BLaER1 (cell line): ENCODE results near the gene CMC4.
A peak's percentile ranks its signal among the peaks of the same experiment; 100 is the strongest.

Source experiments
- H3K27ac ChIP-seq: shearing (Covaris generic); formaldehyde crosslinking; 2 replicates; pipeline ENCODE4 v1.8.1; 2022
- H3K27me3 ChIP-seq: shearing (Covaris generic); formaldehyde crosslinking; 2 replicates; pipeline ENCODE4 v1.8.1; 2022
- H3K36me3 ChIP-seq: shearing (Covaris generic); formaldehyde crosslinking; 2 replicates; pipeline ENCODE4 v1.8.1; 2022
- H3K4me1 ChIP-seq: shearing (Covaris generic); formaldehyde crosslinking; 2 replicates; pipeline ENCODE4 v1.8.1; 2022
- H3K4me2 ChIP-seq: shearing (Covaris generic); formaldehyde crosslinking; 2 replicates; pipeline ENCODE4 v1.8.1; 2022
- H3K4me3 ChIP-seq: shearing (Covaris generic); formaldehyde crosslinking; 2 replicates; pipeline ENCODE4 v1.8.1; 2022
- H3K9ac ChIP-seq: shearing (Covaris generic); formaldehyde crosslinking; 2 replicates; pipeline ENCODE4 v1.8.1; 2022
- H3K9me3 ChIP-seq: shearing (Covaris generic); formaldehyde crosslinking; 2 replicates; pipeline ENCODE4 v1.8.1; 2022
- H4K20me1 ChIP-seq: shearing (Covaris generic); formaldehyde crosslinking; 2 replicates; pipeline ENCODE4 v1.8.1; 2022
- Cebpa-rat ChIP-seq: shearing (Covaris generic); IDR thresholded peaks from 2 replicates; pipeline ENCODE4 v1.8.1; 2022

Gene CMC4

DNA sequence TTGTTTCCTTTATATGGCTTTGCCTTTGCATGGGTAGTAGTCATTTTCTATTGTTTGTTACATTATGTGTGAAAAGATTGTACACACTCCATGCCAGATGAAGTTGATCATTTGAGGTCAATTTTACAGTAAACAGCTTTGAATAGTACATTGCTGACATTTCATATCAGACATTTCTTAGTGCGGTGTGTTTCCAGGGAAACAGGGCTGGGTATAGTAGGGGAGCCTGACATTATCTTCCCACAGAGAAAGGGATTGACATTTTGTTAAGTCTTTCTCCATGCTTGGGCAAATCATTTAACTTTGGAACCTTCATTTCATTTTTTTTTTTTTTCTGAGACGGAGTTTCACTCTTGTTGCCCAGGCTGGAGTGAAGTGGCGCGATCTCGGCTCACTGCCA is 39.3 kb downstream of the CMC4 start:
- Histone ChIP-seq H3K4me1 (peaks cover 13% of the 10 kb centered on the region), H3K27me3 (peaks cover 8% of the 10 kb centered on the region; the same call in 1 of the 2 replicates), H3K9ac (no peak overlapping the region), H3K4me2 (no peak overlapping the region), H3K4me3 (no peak overlapping the region), H3K36me3 (peaks cover 12% of the 10 kb centered on the region), H3K9me3 (peaks cover 25% of the 10 kb centered on the region), H3K27ac (no peak overlapping the region), H4K20me1 (0 out of 2 replicates have a peak, but pooled peaks cover 10% of the 10 kb centered on the region)
- TF ChIP-seq Cebpa-rat: no peak

DNA sequence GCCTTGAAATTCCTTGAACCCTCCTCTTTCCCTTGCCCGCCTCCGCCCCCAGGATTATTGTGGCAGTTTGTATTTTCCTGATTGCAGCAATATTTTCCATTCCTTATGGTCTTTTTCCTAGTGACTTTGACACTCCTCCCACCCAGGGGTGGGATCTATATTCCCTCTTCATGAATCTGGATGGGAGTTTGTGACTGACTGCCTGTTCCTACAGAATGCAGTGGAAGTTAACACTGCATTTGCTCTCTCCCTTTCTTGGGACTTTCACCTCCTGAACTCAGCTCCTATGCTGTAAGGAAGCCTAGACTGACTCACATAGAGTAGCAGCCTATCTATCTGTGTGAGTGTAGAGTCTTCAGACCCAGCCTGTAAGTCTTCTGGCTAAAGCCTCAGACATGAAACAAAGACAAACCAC is 42.1 kb downstream of the CMC4 start:
- no peak for TF ChIP-seq Cebpa-rat
- H3K4me3 ChIP-seq: no peak overlapping the region
- no peak overlapping the region for H3K27ac ChIP-seq
- no peak overlapping the region for H3K9ac ChIP-seq
- no peaks in the 10 kb centered on the region for H3K9me3 ChIP-seq
- H4K20me1 ChIP-seq: 0 out of 2 replicates have a peak, but pooled peaks cover 10% of the 10 kb centered on the region
- H3K4me2 ChIP-seq: peak overlapping the region; percentile 75; the same call in 1 of the 2 replicates
- H3K4me1 ChIP-seq: peaks cover 13% of the 10 kb centered on the region
- H3K36me3 ChIP-seq: no peaks in the 10 kb centered on the region
- H3K27me3 ChIP-seq: peaks cover 18% of the 10 kb centered on the region

- peak overlapping the region; percentile 75 for H3K4me2 ChIP-seq
- no peak for TF ChIP-seq Cebpa-rat
- no peaks in the 10 kb centered on the region for H3K36me3 ChIP-seq
- peak overlapping the region; percentile 96; the same call in 1 of the 2 replicates for H3K27ac ChIP-seq
- peak overlapping the region; percentile 90; the same call in 1 of the 2 replicates for H3K9ac ChIP-seq
- H4K20me1 ChIP-seq: 0 out of 2 replicates have a peak, but pooled peaks cover 10% of the 10 kb centered on the region
- no peaks in the 10 kb centered on the region for H3K9me3 ChIP-seq
- H3K4me1 ChIP-seq: peaks cover 13% of the 10 kb centered on the region
- peak overlapping the region; percentile 73 for H3K4me3 ChIP-seq
- H3K27me3 ChIP-seq: peaks cover 26% of the 10 kb centered on the region
Observed at GRCh38 chrX:155028129-155028528, 42.8 kb downstream of the CMC4 start.

- 0 out of 2 replicates have a peak, but pooled peaks cover 10% of the 10 kb centered on the region for H4K20me1 ChIP-seq
- no peaks in the 10 kb centered on the region for H3K9me3 ChIP-seq
- H3K4me3 ChIP-seq: peak overlapping the region; percentile 73
- peak overlapping the region; percentile 75 for H3K4me2 ChIP-seq
- H3K27ac ChIP-seq: peak overlapping the region; percentile 96
- no peaks in the 10 kb centered on the region for H3K36me3 ChIP-seq
- peak overlapping the region; percentile 90 for H3K9ac ChIP-seq
- peaks cover 28% of the 10 kb centered on the region for H3K27me3 ChIP-seq
- H3K4me1 ChIP-seq: peaks cover 13% of the 10 kb centered on the region
- no peak for TF ChIP-seq Cebpa-rat
Observed at GRCh38 chrX:155027509-155028066, 43.3 kb downstream of the CMC4 start.

DNA sequence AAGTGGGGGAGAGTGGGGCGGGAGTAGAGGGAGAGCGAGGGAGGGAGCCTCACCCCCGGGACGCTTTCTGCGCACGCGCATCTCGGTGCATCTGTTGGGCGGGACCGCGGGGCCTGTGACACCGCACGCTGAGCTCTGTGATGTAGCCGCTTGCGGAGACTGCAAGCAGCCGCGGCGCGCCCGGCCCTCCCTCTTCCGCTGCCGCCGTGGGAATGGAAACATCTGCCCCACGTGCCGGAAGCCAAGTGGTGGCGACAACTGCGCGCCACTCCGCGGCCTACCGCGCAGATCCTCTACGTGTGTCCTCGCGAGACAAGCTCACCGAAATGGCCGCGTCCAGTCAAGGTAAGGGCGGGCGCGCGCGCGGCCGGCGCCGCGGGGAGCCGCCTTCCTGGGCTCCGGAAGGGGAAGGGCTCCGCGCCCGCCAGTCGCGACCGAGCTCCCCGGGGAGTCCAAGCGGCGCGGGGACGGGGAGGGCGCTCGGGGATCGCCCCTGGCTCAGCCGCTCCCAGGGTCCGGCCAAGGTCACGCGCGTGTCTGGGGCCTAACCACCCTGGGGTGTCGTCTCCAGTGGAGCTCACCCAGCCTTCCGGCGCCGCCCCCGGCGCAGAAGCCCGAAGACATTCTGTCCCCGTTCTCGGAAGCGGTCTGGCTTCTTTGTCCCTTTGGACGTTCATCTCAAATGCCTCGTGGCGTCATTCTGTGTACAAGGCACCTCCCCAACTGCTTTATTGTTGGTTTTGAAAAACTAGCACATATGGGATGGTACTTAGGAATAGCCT is 44.0 kb downstream of the CMC4 start, which contains the start of gene FUNDC2:
Gene FUNDC2 (plus strand): TSS at position 118 of the 782 bp plus-strand sequence. CDS start 95 bp downstream, at position 213.
- Histone ChIP-seq H3K4me1 (peaks cover 13% of the 10 kb centered on the region), H3K4me2 (peak within 1 kb of the TSS; percentile 75), H3K27ac (peak within 1 kb of the TSS; percentile 96), H3K9me3 (no peaks in the 10 kb centered on the region), H3K9ac (peak within 1 kb of the TSS; percentile 90), H3K4me3 (peak within 1 kb of the TSS; percentile 73), H3K27me3 (peaks cover 34% of the 10 kb centered on the region), H4K20me1 (0 out of 2 replicates have a peak, but pooled peaks cover 10% of the 10 kb centered on the region), H3K36me3 (no peaks in the 10 kb centered on the region)
- TF ChIP-seq Cebpa-rat: no peak

DNA sequence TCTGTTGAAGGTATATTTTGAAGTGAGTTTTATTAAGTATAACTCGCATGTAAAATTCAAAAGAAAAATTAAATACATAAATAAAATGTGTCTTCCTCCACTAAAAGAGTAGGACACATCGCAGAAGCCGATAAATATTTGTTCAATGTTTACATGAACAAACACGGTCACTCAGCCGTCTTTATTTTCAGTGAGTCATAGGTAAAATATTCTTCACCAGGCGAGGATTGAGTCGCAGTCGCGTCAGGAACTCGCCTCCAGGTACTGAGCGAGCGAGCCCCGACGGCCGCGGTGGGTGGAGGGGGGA is 44.6 kb downstream of the CMC4 start:
- peaks cover 13% of the 10 kb centered on the region for H3K4me1 ChIP-seq
- no peaks in the 10 kb centered on the region for H3K36me3 ChIP-seq
- no peak for TF ChIP-seq Cebpa-rat
- no peak overlapping the region for H3K27ac ChIP-seq
- H3K27me3 ChIP-seq: peaks cover 39% of the 10 kb centered on the region
- no peaks in the 10 kb centered on the region for H3K9me3 ChIP-seq
- H4K20me1 ChIP-seq: 0 out of 2 replicates have a peak, but pooled peaks cover 10% of the 10 kb centered on the region
- H3K4me2 ChIP-seq: peak overlapping the region; percentile 37; the same call in 1 of the 2 replicates
- peak overlapping the region; percentile 63 for H3K9ac ChIP-seq
- H3K4me3 ChIP-seq: peak overlapping the region; percentile 73

DNA sequence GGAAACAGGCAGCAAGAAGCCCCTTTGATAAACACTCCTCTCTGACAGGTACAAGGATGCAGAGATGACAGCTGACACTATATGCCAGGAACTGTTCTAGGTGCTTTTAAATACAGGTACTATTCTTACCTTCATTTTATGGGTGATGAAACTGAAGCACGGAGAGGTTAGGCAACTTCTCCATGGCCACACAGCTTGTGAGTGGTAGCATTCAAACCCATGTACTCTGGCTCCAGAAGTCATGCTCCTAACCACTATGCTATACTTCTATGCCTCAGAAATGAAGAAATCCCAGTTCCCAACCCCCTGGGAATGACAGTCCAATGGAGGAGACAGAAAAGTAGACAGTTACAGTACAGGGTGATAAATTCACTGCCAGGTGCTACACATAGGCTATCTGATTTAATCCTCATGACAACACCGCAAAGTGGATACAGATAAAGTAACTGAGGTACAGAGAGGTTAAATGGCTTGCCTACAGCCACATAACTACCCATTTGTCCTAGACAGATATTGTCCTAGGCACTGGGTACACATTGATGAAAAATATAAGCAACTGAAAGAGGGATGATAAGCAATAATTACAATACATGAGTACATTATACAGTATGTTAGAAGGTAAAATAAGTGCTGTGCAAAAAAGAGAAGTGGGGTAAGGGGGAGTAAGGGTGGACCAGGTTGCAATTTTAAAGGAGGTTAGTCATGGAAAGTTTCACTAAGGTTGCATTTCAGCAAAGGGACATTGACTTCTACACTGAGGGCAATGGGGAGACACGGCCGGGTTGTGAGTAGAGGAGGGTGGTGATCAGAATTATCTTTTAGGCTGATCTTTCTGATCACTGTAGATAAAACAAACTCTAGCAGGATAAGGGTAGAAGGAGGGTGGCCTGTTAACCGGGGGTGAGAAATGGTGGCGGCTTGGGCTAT is 46.8 kb downstream of the CMC4 start:
- no peaks in the 10 kb centered on the region for H3K9me3 ChIP-seq
- no peak overlapping the region for H3K9ac ChIP-seq
- H4K20me1 ChIP-seq: 0 out of 2 replicates have a peak, but pooled peaks cover 7% of the 10 kb centered on the region
- no peak overlapping the region for H3K27ac ChIP-seq
- H3K4me3 ChIP-seq: no peak overlapping the region
- peaks cover 46% of the 10 kb centered on the region for H3K27me3 ChIP-seq
- no peaks in the 10 kb centered on the region for H3K36me3 ChIP-seq
- TF ChIP-seq Cebpa-rat: no peak
- H3K4me2 ChIP-seq: no peak overlapping the region
- H3K4me1 ChIP-seq: peaks cover 13% of the 10 kb centered on the region

GRCh38 chrX:155022585-155022984 is 48.4 kb downstream of the CMC4 start, which contains the start of gene F8:
Gene F8, minus strand, starts transcription at chrX:155022723. Its CDS starts 171 bp downstream, at chrX:155022552.
- Histone ChIP-seq H3K4me2 (no peak within 1 kb of the TSS), H3K36me3 (no peaks in the 10 kb centered on the region), H3K9me3 (no peaks in the 10 kb centered on the region), H3K9ac (no peak within 1 kb of the TSS), H3K4me1 (no peaks in the 10 kb centered on the region), H4K20me1 (no peaks in the 10 kb centered on the region), H3K27me3 (peaks cover 53% of the 10 kb centered on the region), H3K4me3 (no peak within 1 kb of the TSS), H3K27ac (no peak within 1 kb of the TSS)
- TF ChIP-seq Cebpa-rat: no peak

DNA sequence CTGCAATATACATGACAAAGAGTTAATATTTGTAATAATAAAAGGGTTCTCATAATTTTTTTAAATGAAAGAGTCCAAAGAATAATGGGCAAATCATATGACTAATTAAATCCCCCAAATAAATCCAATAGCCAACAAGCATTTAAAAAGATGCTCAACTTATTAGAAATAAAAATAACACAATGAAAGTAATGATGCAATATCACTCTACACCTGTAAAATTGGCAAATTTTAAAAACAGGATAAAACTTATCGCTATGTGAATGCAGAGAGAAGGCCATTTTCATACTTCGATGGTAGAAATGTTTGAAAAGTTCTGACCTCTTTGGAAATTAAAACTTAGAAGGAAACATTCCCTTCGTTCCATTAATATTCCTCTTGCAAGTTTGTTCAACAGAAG is 50.3 kb downstream of the CMC4 start:
- Histone ChIP-seq H3K36me3 (no peaks in the 10 kb centered on the region), H3K27me3 (peaks cover 68% of the 10 kb centered on the region), H3K27ac (no peak overlapping the region), H4K20me1 (no peaks in the 10 kb centered on the region), H3K4me1 (no peaks in the 10 kb centered on the region), H3K4me3 (no peak overlapping the region), H3K9ac (no peak overlapping the region), H3K4me2 (no peak overlapping the region), H3K9me3 (no peaks in the 10 kb centered on the region)
- no peak for TF ChIP-seq Cebpa-rat
